Right lobe of liver (tissue), 6 donors: Measurements from ENCODE around the gene CAV3. TPM values are rescaled to one million over a fixed set of nuclear protein-coding genes. Genes with fewer than 3 reads are reported as not detected.

Experiments
- ATAC-seq, 4 donors: fragments of 200-7000 bp; cut with Tn5 transposase; one replicate each; pipeline ENCODE4 v1.9.1; 2020; ENCODE audit warnings: mild to moderate bottlenecking in 4 of 4, moderate library complexity in 4 of 4
- DNase-seq, 3 donors: peaks; one replicate each; pipeline ENCODE4 v3.0.0-alpha.2; 2020
- H3K27ac ChIP-seq, 3 donors: fragments of 200-600 bp; one replicate each; pipeline ENCODE4 v1.8.0; 2022
- H3K27me3 ChIP-seq, 2 donors: fragments of 200-600 bp; one replicate each; pipeline ENCODE4 v1.8.0; 2022
- H3K36me3 ChIP-seq, 4 donors: fragments of 200-600 bp; sonication (generic) in 1 of 4; one replicate each; pipeline versions ENCODE4 v1.5.1 to v1.8.0; 2017 to 2022; ENCODE audit warnings: control low read depth in 1 of 4
- H3K4me1 ChIP-seq, 4 donors: fragments of 200-600 bp; sonication (generic) in 1 of 4; one replicate each; pipeline versions ENCODE4 v1.5.1 to v1.8.0; 2017 to 2022; ENCODE audit warnings: control low read depth in 1 of 4
- H3K4me3 ChIP-seq, 3 donors: fragments of 200-600 bp; one replicate each; pipeline ENCODE4 v1.8.0; 2022
- H3K9me3 ChIP-seq, 4 donors: fragments of 200-600 bp; sonication (generic) in 1 of 4; one replicate each; pipeline versions ENCODE4 v1.5.1 to v1.8.0; 2017 to 2022; ENCODE audit warnings: control low read depth in 1 of 4
- CTCF ChIP-seq, 4 donors: fragments of 200-600 bp in 3 of 4; fragments of 450-650 bp in 1 of 4; IDR thresholded peaks; one replicate each; pipeline versions ENCODE4 v1.5.1 to v1.8.0; 2016 to 2022; ENCODE audit warnings: antibody characterized with exemption in 4 of 4, mild to moderate bottlenecking in 2 of 4
- POLR2A ChIP-seq: fragments of 450-650 bp; IDR thresholded peaks from one replicate; pipeline ENCODE4 v1.6.1; 2017; ENCODE audit warnings: antibody characterized with exemption, mild to moderate bottlenecking
- WGBS: methylation state at CpG from one replicate; pipeline ENCODE4 v1.1.6; 2018; ENCODE audit warnings: low coverage, low lambda C conversion rate; ENCODE audit not compliant: insufficient coverage; ENCODE audit errors: missing lambda C conversion rate; 5-methylcytosine and 5-hydroxymethylcytosine counted together
- intact Hi-C, 2 donors: fragments of 100-400 bp; cut with DNase I; formaldehyde crosslinking; loops; one replicate each; pipeline versions ENCODE4 v1.11.2 to v1.14.1; 2022
- total RNA-seq, 6 experiments: library from RNA; depleted of rRNA in 2 of 6; stranded (reverse); fragments of >200 nt in 2 of 6; fragmentation: NEBNext Ultra II Directional in 3 of 6; extraction: Animal tissue kit (Norgen Biotek cat#: 25700) in 3 of 6; gene quantifications; one replicate each; pipeline versions ENCODE4 v1.1.0 to v1.2.4, GENCODE V29; 2016 to 2023
- donor health status: DM: no; HTN: yes; CAD: no.
- donor health status: DM: no; HTN: no; CAD: no.
- donor health status: DM: no; HTN: no; CAD: no.
- donor health status: DM: no; HTN: yes; CAD: no.
- donor health status: DM: no; HTN: yes; CAD: no.

CAV3 gene
- total RNA-seq, 6 experiments from 2014 or later = not detected

GRCh38 chr3:8739757-8740504 lies 6.3 kb downstream of the CAV3 start:
- ATAC-seq (no peak), DNase-seq (no peak)
- TF ChIP-seq CTCF (IDR thresholded peaks at IDR 0.05) (no peak), POLR2A (no peak)
- no peaks in the 10 kb centered on the region for H3K4me1 ChIP-seq
- intact Hi-C loops = no loop called here
- no peak overlapping the region for H3K27ac ChIP-seq
- no peaks in the 10 kb centered on the region for H3K9me3 ChIP-seq
- WGBS = 61% methylated on average over 2 of the region's 5 CpGs
- H3K4me3 ChIP-seq = no peak overlapping the region
- no peaks in the 10 kb centered on the region for H3K27me3 ChIP-seq
- no peaks in the 10 kb centered on the region for H3K36me3 ChIP-seq

GRCh38 chr3:8741581-8742261 lies 8.1 kb downstream of the CAV3 start:
- Histone ChIP-seq H3K36me3 (no peaks in the 10 kb centered on the region), H3K27ac (no peak overlapping the region), H3K4me1 (no peaks in the 10 kb centered on the region), H3K4me3 (no peak overlapping the region), H3K27me3 (no peaks in the 10 kb centered on the region), H3K9me3 (no peaks in the 10 kb centered on the region)
- DNase-seq (no peak), ATAC-seq (peak in 3 of 4 donors; percentile 26 to 62 (median 35))
- TF ChIP-seq POLR2A = no peak
- WGBS = 12% methylated on average over 13 of the region's 13 CpGs
- intact Hi-C loops = no loop called here

DNA sequence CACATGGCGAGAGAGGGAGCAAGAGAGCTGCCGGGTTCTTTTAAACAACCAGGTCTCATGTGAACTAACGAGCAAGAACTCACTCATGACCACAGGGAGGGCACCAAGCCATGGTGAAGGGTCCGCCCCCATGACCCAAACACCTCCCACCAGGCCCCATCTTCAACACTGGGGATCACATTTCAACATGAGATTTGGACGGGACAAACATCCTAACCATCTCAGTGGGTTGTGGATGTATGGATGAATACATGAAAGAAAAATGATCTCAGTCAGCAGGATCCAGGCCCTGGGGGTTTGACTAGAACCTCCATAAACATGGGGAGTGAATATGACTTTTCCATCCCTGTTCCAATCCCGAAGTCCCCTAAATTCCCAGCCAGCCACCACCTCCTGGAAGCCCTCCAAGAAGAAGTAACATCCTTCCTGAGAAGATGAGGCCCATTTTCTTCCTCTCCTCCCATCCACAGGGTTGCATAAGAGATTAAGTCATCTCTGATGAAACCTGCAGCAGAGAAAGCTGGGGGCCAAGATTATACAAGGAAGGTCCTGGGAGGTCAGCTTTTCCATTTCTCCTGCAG lies 9.5 kb downstream of the CAV3 start:
- intact Hi-C loops = no loop called here
- no peak for ATAC-seq
- Histone ChIP-seq H3K27me3 (no peaks in the 10 kb centered on the region), H3K27ac (no peak overlapping the region), H3K4me1 (no peaks in the 10 kb centered on the region), H3K36me3 (no peaks in the 10 kb centered on the region), H3K9me3 (no peaks in the 10 kb centered on the region), H3K4me3 (no peak overlapping the region)
- TF ChIP-seq CTCF (IDR thresholded peaks at IDR 0.05) (no peak), POLR2A (no peak)
- DNase-seq = no peak
- 51% methylated on average over 5 of the region's 6 CpGs for WGBS

DNA sequence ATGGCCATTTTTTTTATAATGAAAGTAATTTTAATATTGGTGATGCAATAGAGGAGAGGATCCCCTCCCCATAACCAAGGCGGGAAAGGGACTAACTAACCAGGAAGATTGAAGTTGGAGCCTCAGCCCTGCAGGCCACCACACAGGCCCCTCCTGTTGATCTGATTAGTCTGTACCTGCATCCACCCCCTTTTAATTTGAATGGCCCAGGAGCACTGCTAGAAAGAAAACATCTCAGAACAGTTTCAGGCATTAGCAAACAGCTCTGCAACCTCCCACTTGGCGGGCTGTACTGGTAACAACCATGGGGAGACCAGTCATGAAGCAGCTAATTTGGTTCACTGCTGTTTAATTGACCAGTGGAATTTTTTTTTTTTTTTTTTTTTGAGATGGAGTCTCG lies 10.3 kb downstream of the CAV3 start:
- H3K4me1 ChIP-seq = no peaks in the 10 kb centered on the region
- 72% methylated on average over 3 of the region's 3 CpGs for WGBS
- H3K9me3 ChIP-seq = no peaks in the 10 kb centered on the region
- no peak overlapping the region for H3K27ac ChIP-seq
- DNase-seq (no peak), ATAC-seq (no peak)
- no peaks in the 10 kb centered on the region for H3K36me3 ChIP-seq
- H3K4me3 ChIP-seq = no peak overlapping the region
- intact Hi-C loops = no loop called here
- H3K27me3 ChIP-seq = no peaks in the 10 kb centered on the region
- TF ChIP-seq CTCF (IDR thresholded peaks at IDR 0.05) = no peak
- TF ChIP-seq POLR2A = no peak
